Occipital lobe (tissue), 2 donors: ENCODE measurements around the gene AHI1. TPM values are rescaled to one million over a fixed set of nuclear protein-coding genes. Genes with fewer than 3 reads are reported as not detected.
"Not testable (repeated sequence)": the region's sequence is repeated elsewhere in the genome, so short reads cannot be mapped to it uniquely, and the experiment has no call there.

Experiments used
- DNase-seq: peaks from one replicate; lab custom pipeline; 2025; lab: John Stamatoyannopoulos, UW
- total RNA-seq: library from RNA; depleted of rRNA; stranded (reverse); fragments of >200 nt; gene quantifications from one replicate; pipeline ENCODE4 v1.2.3, GENCODE V29; 2014

The AHI1 gene
- total RNA-seq, 1 donor from 2014 or later, result 40.6 TPM

DNA sequence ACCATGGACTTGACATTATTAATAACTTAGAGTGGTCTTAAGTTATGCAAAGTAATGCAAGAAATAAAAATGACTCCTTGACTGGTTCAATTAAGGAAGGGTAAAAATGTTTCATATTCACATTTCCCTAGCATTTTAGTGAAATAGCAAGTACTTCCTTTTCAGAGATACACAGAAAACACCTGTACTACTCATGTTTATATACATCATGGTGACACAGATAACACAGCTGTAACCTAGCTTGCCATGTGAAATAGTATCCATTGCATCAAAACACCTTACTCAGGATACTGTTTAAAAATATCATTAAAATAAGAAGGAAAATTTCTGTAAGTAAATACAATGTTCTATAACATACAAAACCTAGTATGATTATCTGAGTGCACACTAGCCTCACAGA is 102.4 kb downstream of the AHI1 start:
- DNase-seq, result no peak

- DNase-seq, result no peak
Measured at GRCh38 chr6:135393289-135393688, 104.3 kb downstream of the AHI1 start.

DNA sequence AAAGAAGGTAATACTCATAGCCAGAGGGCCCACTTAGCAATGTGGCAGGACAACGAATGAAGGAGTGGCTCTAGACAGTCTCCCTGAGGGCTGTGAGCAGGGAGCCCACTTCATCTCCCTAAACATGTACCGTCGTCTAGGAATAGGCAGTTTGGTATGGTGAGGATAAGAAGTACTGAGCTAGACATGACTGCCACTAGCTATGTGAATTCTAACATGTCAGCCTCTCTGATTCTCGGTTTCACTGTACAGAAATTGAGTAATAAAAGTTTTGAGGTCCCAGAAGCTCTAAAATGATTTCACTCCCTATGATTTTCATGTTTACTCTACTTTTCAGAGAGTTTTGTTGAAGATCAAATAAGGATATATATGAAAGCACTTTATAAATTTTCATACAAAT is 107.1 kb downstream of the AHI1 start:
- DNase-seq, result no peak

DNA sequence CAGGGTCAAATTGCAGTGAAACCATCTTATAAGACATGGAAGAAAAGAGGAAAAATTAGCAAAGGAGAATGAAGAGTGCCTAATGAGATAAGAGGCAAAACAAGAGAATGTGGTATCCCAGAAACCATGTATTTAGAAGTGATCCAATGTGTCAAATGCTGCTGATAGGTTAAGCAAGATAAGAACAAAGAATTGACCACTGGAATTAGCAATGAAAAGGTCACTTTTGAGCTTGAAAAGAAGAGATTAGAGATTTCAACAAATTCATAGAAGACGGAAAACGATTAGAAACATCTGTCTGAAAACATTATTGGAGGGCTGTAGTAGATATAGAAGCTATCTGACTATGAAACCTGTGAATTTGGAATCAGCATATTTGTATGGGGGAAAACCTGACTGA is 112.2 kb downstream of the AHI1 start:
- no peak for DNase-seq

- no peak for DNase-seq
Measured at GRCh38 chr6:135383766-135384165, 113.8 kb downstream of the AHI1 start.

DNA sequence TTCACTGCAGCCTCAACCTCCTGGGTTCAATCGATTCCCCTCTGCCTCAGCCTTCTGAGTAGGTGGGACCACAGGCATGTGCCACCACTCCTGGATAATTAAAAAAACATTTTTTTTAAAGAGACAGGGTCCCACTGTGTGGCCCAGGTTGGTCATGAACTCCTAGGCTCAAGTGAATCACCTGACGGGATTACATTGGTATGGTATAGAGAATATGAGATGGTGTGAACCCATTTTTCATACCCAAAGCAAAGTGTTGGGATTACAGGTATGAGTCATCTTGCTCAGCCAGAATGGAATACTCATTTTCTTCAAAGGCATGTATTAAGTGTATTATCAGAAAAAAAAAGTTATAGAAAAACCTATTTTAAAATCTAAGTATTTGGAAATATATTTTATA is 114.2 kb downstream of the AHI1 start:
- no peak for DNase-seq

DNA sequence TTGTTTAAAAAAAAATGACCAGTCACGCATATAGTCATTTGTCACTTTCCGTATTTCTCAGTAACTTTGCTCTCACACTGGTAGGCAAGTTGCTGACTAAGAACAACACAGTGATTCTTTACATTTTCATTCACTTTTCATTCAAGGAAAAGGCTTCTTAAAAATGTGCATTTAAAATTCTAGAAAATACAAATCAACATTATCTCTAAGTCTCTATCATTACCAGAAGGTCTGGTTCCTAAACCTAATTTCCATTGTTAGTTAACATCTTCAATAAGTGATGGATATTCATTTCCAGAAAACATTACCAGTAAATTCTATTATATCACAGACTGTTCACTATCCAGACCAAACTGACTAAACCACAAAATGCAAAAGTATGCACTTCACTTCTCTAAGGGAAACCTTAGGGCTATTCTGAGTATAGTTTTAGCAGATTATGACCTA is 115.3 kb downstream of the AHI1 start:
- no peak for DNase-seq

DNA sequence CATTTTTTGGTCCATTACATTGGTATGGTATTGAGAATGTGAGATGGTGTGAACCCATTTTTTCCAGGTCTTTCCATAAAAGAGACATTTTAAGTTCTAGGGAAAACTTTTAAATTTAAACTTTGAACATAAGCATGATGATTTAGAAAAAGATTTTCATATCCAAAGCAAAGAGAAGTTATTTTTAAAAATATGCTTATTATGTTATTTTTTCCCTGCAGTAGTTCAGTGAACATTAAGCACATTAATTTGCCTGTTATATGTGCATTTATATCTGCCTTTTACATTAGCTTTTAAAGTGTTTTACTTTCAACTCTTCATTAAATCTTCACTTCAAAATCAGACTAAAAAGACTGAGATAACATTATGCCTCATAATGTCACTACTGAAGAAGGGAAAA is 116.7 kb downstream of the AHI1 start:
- DNase-seq, result no peak

- DNase-seq, result no peak
Measured at GRCh38 chr6:135379647-135380046, 117.9 kb downstream of the AHI1 start.

DNA sequence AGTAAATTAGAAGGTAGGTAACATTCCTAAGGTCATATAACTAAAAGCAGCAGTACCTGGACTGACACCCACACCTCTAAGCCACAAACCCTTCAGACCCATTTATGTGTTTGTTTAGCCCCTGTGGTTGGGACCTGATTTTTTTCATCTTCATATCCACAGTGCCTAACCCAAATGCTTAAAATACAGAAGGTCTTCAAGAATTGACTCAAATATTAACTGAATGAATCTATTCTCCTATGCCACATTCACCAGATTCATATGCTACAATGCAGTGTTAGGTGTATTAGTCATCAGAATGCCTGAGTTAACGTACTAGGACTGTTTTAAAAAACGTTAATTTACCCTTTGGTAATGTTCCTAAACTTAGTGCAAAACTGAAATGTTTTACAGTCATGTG is 124.8 kb downstream of the AHI1 start:
- no peak for DNase-seq

GRCh38 chr6:135363622-135364021 is 133.9 kb downstream of the AHI1 start:
- DNase-seq, result not testable (repeated sequence)

- no peak for DNase-seq
Measured at GRCh38 chr6:135362124-135362523, 135.4 kb downstream of the AHI1 start.

DNA sequence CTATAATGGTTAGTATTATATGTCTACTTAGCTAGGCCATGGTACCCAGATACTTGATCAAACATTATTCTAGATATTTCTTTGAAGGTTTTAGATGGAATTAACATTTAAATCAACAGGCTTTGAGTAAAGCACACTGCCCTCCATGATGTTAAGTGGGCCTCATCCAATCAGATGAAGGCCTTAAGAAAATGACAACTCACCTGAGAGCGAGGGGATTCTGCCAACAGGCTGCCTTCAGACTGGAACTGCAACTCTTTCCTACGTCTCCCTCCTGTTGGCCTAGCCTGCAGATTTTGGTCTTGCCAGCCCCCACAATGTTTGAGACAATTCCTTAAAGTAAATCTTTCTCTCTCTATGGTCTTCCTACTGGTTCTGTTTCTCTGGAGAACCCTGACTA is 137.3 kb downstream of the AHI1 start:
- no peak for DNase-seq

GRCh38 chr6:135358985-135359384 is 138.6 kb downstream of the AHI1 start:
- no peak for DNase-seq

GRCh38 chr6:135358251-135358821 is 139.2 kb downstream of the AHI1 start:
- DNase-seq, result no peak

- no peak for DNase-seq
Measured at GRCh38 chr6:135354407-135354806, 143.1 kb downstream of the AHI1 start.

DNA sequence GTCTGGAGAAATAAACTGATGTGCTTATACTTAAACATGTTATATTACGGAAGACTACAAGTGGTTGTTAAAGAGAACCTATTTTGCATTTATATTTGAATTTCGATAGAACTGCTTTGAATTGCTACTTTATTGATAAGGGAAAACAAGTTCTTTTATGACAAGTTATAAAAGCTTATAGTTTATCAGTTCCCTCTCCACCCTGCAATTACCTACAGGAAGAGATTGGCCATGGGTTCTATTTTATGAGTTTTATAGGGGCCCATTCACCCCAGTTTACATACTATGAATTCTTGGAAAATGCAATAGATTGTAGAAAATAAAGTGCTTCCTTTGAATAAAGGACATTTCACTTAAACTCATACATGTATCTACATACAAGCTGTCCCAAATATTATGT is 144.4 kb downstream of the AHI1 start:
- no peak for DNase-seq

DNA sequence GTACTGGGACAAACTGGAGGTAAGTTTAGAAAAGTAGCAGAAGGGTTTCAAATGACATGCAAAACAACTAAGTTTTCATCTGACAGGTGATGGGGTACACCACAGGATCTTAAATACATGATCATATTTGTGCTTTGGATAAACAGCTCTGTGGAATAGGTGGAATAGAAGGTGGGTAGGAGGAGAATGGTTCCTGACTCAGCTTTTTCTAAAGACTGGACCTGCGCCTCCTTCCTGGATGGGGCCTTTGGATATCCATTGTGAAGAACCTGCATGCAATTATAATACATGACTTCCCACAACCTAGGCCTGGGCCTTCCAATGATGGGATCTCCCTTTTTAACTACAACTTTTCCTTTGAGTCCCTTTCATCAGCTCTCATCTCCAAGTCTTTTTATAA is 145.9 kb downstream of the AHI1 start:
- no peak for DNase-seq

DNA sequence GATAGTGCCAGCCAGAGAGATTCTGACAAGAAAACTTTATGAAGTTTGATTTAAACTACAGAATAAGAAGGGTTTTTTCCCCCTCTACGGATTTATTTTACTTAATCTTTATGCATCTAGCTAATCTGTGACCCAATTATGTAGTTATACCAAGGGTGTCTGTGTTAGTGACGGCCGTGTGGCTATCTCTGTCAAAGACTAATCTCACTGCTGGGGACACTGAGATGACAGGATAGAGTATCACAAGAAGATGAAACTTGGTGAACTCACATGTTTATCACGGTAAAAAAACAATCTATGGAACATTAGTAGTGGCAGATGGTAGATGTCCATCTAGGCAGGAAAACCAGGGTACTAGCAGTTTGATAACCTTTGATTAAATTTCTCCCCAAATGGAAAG is 149.7 kb downstream of the AHI1 start:
- DNase-seq, result no peak

DNA sequence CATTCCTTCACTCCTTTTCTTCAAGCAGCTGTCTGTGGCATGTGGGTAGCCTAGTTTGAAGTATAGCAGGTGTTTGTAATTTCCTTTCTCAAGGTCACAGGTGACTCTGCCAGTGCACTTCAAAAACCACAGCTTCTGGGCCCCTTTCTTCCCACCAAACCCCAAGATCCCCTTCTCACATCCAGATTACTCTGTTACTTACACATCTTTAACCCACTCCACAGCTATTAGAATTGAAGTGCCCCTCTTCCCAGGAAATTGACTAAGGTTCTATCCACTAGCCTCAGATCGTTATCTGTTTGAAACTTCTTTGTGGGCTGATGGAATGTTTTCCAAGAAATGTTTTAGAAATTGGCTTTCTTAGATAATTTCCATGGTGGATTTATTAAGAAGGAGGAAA is 150.8 kb downstream of the AHI1 start:
- no peak for DNase-seq

- DNase-seq, result no peak
Measured at GRCh38 chr6:135344526-135344925, 153.0 kb downstream of the AHI1 start.

DNA sequence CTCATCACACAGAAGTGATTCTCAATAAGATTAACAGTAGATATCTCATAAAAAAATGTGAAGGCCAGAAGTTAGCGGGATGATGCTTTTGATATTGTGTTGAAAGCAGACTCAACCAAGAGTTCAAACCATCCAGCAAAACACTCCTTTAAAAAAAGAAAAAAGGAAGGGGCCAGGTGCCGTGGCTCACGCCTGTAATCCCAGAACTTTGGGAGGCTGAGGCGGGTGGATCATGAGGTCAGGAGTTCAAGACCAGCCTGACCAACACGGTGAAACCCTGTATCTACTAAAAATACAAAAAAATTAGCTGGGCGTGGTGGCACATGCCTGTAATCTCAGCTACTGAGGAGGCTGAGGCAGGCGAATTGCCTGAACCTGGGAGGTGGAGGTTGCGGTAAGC is 157.6 kb downstream of the AHI1 start:
- DNase-seq, result not testable (repeated sequence)

DNA sequence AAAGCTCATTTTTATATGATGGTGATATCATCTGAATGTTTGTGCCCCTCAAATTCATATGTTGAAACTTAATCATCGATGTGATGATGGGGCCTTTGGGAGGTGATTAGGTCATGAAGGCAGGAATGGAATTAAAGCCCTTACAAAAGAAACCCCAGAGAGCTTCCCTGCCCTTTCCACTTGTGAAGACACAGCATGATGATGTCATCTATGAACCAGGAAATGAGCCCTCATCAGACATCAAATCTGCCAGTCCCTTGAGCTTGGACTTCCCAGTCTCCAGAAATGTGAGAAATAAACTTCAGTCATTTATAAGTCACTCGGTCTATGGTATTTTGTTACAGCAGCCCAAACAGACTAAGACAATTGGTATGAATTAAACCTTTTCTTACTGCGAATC is 163.4 kb downstream of the AHI1 start:
- no peak for DNase-seq

- no peak for DNase-seq
Measured at GRCh38 chr6:135331002-135331401, 166.5 kb downstream of the AHI1 start.
